Vagina (tissue), 2 donors: ENCODE measurements around the gene HOXD13. TPM values are rescaled to one million over a fixed set of nuclear protein-coding genes. Genes with fewer than 3 reads are reported as not detected.

ENCODE experiments used
- DNase-seq, 2 donors: peaks; one replicate each; pipeline ENCODE4 v3.0.0-alpha.2; 2017; ENCODE audit errors: extremely low spot score in 2 of 2
- H3K27ac ChIP-seq: fragments of 200-600 bp; sonication (generic); one replicate; pipeline ENCODE4 v1.5.1; 2019
- H3K27me3 ChIP-seq: fragments of 200-600 bp; sonication (generic); one replicate; pipeline ENCODE4 v1.5.1; 2019
- H3K36me3 ChIP-seq, 2 donors: fragments of 200-600 bp; sonication (generic); one replicate each; pipeline ENCODE4 v1.5.1; 2017 to 2019
- H3K4me1 ChIP-seq: fragments of 200-600 bp; sonication (generic); one replicate; pipeline ENCODE4 v1.5.1; 2019
- H3K4me3 ChIP-seq, 2 donors: fragments of 200-600 bp; sonication (generic); 1 replicate in 1 of 2; 2 replicates in 1 of 2; pipeline ENCODE4 v1.5.1; 2016 to 2019
- H3K9me3 ChIP-seq: fragments of 200-600 bp; sonication (generic); one replicate; pipeline ENCODE4 v1.5.1; 2019
- CTCF ChIP-seq, 3 experiments: fragments of 450-650 bp in 2 of 3; fragments of 200-600 bp in 1 of 3; sonication (generic) in 1 of 3; IDR thresholded peaks; one replicate each; pipeline ENCODE4 v1.5.1; 2017 to 2019; ENCODE audit warnings: antibody characterized with exemption in 3 of 3, mild to moderate bottlenecking in 2 of 3, moderate library complexity in 2 of 3
- POLR2A ChIP-seq, 2 donors: fragments of 450-650 bp; IDR thresholded peaks; one replicate each; pipeline ENCODE4 v1.6.1; 2017; ENCODE audit warnings: antibody characterized with exemption in 2 of 2, mild to moderate bottlenecking in 2 of 2, moderate library complexity in 2 of 2
- POLR2AphosphoS5 ChIP-seq, 2 donors: sonication (generic); formaldehyde crosslinking; IDR thresholded peaks; one replicate each; pipeline ENCODE4 v1.9.0; 2017; ENCODE audit warnings: antibody characterized with exemption in 2 of 2, mild to moderate bottlenecking in 2 of 2, low read depth in 1 of 2; ENCODE audit not compliant: insufficient read depth in 1 of 2
- intact Hi-C: fragments of 100-400 bp; cut with DNase I; formaldehyde crosslinking; loops from one replicate; pipeline ENCODE4 v1.15.1; 2023
- total RNA-seq: library from RNA; depleted of rRNA; stranded (reverse); fragments of >200 nt; gene quantifications from one replicate; pipeline ENCODE4 v1.2.3, GENCODE V29; 2016

The HOXD13 gene
- total RNA-seq, 1 donor from 2014 or later = 15.7 TPM

- peaks cover 9% of the 10 kb centered on the region for H3K27me3 ChIP-seq
- no peaks in the 10 kb centered on the region for H3K36me3 ChIP-seq
- intact Hi-C loops = loop anchor here (10.0 kb wide), 1 partner anchor 1748 kb away; the partner anchor contains the start of gene SP9
- H3K27ac ChIP-seq = peak overlapping the region; percentile 93
- no peak for TF ChIP-seq CTCF (IDR thresholded peaks at IDR 0.05)
- TF ChIP-seq POLR2AphosphoS5 (IDR thresholded peaks at IDR 0.05; ENCODE audit: insufficient read depth in 1 of 2, low read depth in 1 of 2) = peak in 1 of 2 donors; percentile 45
- no peaks in the 10 kb centered on the region for H3K9me3 ChIP-seq
- peak overlapping the region; percentile 49 to 52 for H3K4me3 ChIP-seq
- peak in 1 of 2 donors; percentile 86 for DNase-seq
- H3K4me1 ChIP-seq = peaks cover 60% of the 10 kb centered on the region
These were observed 9.4 kb upstream of the HOXD13 start for GRCh38 chr2:176082824-176083751.

- peak within 1 kb of the TSS; percentile 93 for H3K27ac ChIP-seq
- no peak for TF ChIP-seq POLR2A (IDR thresholded peaks at IDR 0.05)
- no peaks in the 10 kb centered on the region for H3K9me3 ChIP-seq
- peaks cover 66% of the 10 kb centered on the region for H3K4me1 ChIP-seq
- peaks cover 9% of the 10 kb centered on the region for H3K27me3 ChIP-seq
- DNase-seq = peak in 1 of 2 donors; percentile 82
- intact Hi-C loops = loop anchor here (10.0 kb wide), 1 partner anchor 1749 kb away; the partner anchor contains the start of gene SP9
- H3K36me3 ChIP-seq = no peaks in the 10 kb centered on the region
- H3K4me3 ChIP-seq = peak within 1 kb of the TSS; percentile 49 to 52
These were observed 8.7 kb upstream of the HOXD13 start, which contains the start of gene EVX2 for GRCh38 chr2:176083796-176084261. Gene EVX2, minus strand, starts transcription at chr2:176083962. Its CDS starts 186 bp downstream, at chr2:176083776.

GRCh38 chr2:176084611-176085119, 7.9 kb upstream of the HOXD13 start:
- Histone ChIP-seq H3K27ac (peak overlapping the region; percentile 93), H3K27me3 (peaks cover 9% of the 10 kb centered on the region), H3K4me3 (peak overlapping the region; percentile 49 to 52), H3K4me1 (peaks cover 60% of the 10 kb centered on the region), H3K9me3 (no peaks in the 10 kb centered on the region), H3K36me3 (no peaks in the 10 kb centered on the region)
- no peak for DNase-seq
- no peak for TF ChIP-seq POLR2AphosphoS5 (IDR thresholded peaks at IDR 0.05; ENCODE audit: insufficient read depth in 1 of 2, low read depth in 1 of 2)
- peak in 1 of 3 experiments; percentile 37 for TF ChIP-seq CTCF (IDR thresholded peaks at IDR 0.05)
- intact Hi-C loops = loop anchor here (5.0 to 10.0 kb wide), 2 partner anchors 397 to 1750 kb away; partner anchors contain the start of gene SP9

GRCh38 chr2:176085120-176085788, 7.3 kb upstream of the HOXD13 start:
- peaks cover 57% of the 10 kb centered on the region for H3K4me1 ChIP-seq
- H3K27me3 ChIP-seq = peaks cover 9% of the 10 kb centered on the region
- no peaks in the 10 kb centered on the region for H3K36me3 ChIP-seq
- no peaks in the 10 kb centered on the region for H3K9me3 ChIP-seq
- TF ChIP-seq POLR2A (IDR thresholded peaks at IDR 0.05) (no peak), POLR2AphosphoS5 (IDR thresholded peaks at IDR 0.05; ENCODE audit: insufficient read depth in 1 of 2, low read depth in 1 of 2) (no peak), CTCF (IDR thresholded peaks at IDR 0.05) (no peak)
- intact Hi-C loops = loop anchor here (5.0 to 10.0 kb wide), 2 partner anchors 398 to 1750 kb away; partner anchors contain the start of gene SP9
- no peak for DNase-seq
- H3K27ac ChIP-seq = peak overlapping the region; percentile 93
- H3K4me3 ChIP-seq = peak overlapping the region; percentile 49 to 52
